HG03439 (cell line): ENCODE measurements around the gene HARS1.
"Not testable (repeated sequence)": the region's sequence is repeated elsewhere in the genome, so short reads cannot be mapped to it uniquely, and the experiment has no call there.

Source experiments
- ATAC-seq: cut with Tn5 transposase; IDR thresholded peaks from one replicate; pipeline ENCODE4 v1.9.1; 2021; ENCODE audit warnings: mild to moderate bottlenecking, moderate library complexity; ENCODE audit not compliant: unreplicated experiment

Gene HARS1

DNA sequence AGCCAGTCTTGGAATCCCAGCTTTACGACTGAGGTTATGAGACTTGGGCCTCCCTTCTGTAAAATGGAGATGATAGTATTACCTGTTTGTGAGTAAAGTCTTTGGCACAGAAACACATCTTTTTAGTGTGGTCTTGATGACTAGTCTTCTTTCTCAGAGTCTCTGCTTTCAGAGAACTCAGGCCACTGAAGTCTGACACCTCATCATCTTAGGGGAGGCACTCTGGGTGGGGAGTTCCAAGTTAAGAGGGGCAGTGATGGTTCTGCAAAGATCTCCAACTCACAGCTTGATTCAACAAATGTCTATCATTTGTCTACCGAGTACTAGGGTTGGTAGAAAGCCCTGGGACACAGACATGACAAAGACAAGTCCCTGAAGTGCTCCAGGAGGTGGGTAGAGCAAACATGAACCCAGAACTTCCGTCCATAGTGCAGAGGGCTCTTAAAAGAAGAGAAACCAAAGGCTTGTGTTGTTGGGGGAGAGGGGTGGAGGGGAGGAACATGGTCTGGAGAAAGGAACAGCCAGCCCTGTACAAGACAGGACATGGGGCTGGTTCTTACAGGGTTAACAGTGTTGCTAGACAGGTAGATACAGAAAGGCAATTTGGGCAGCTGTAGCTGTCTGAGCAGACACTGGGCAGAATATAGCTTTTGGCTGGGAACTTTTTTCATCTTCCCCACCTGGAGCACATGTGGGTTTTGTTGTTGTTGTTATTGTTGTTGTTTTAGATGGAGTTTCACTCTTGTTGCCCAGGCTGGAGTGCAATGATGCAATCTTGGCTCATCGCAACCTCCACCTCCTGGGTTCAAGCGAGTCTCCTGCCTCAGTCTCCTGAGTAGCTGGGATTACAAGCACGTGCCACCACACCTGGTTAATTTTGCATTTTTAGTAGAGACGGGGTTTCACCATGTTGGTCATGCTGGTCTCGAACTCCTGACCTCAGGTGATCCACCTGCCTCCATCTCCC lies 55.6 kb downstream of the HARS1 start:
- no peak for ATAC-seq

GRCh38 chr5:140634103-140634502 lies 57.1 kb downstream of the HARS1 start:
- ATAC-seq = no peak

- no peak for ATAC-seq
These were observed 57.7 kb downstream of the HARS1 start for GRCh38 chr5:140633501-140633900.

DNA sequence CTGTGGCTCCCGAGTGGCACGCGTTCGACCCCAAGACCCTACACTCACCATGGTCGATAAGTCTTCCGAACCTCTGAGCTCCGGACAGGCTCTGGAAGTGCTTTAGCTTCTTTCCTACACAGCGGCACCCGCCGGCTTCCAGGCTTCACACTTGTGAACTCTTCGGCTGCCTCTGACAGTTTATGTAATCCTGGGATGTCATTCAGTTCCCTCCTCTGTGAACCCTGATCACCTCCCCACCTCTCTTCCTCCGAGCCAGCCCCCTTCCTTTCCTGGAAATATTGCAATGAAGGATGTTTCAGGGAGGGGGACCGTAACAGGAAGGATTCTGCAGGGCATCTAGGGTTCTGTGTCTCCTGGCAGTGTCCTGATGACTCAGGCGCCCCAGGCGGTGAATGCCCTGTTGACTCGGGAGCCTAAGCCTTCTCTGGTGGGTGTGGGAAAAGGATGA lies 58.1 kb downstream of the HARS1 start, which contains the start of gene CD14:
TSS of gene CD14 (minus strand) at position 155 of the 451 bp plus-strand sequence. CDS start at position 51, 104 bp downstream.
- no peak for ATAC-seq

DNA sequence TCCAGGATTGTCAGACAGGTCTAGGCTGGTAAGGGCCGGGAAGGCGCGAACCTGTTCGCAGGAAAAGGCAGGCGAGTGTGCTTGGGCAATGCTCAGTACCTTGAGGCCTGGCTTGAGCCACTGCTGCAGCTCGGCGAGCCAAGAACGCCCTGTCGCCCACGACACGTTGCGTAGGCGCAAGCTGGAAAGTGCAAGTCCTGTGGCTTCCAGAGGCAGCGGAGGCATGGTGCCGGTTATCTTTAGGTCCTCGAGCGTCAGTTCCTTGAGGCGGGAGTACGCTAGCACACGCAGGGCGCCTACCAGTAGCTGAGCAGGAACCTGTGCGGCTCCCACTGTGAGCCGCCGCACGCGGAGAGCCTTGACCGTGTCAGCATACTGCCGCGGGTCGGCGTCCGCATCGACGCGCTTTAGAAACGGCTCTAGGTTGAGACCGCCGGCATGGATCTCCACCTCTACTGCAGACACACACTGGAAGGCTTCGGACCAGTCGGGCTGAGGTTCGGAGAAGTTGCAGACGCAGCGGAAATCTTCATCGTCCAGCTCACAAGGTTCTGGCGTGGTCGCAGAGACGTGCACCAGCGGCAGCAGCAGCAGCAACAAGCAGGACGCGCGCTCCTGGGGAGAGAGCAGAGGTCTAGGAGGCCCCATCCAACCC lies 58.7 kb downstream of the HARS1 start:
- no peak for ATAC-seq

- ATAC-seq = no peak
These were observed 59.3 kb downstream of the HARS1 start for GRCh38 chr5:140631831-140632365.

GRCh38 chr5:140631036-140631417 lies 60.1 kb downstream of the HARS1 start:
- ATAC-seq = no peak

GRCh38 chr5:140630292-140631035 lies 60.7 kb downstream of the HARS1 start:
- no peak for ATAC-seq

- no peak for ATAC-seq
These were observed 62.5 kb downstream of the HARS1 start for GRCh38 chr5:140628711-140629110.

GRCh38 chr5:140627972-140628371 lies 63.2 kb downstream of the HARS1 start:
- ATAC-seq = no peak

DNA sequence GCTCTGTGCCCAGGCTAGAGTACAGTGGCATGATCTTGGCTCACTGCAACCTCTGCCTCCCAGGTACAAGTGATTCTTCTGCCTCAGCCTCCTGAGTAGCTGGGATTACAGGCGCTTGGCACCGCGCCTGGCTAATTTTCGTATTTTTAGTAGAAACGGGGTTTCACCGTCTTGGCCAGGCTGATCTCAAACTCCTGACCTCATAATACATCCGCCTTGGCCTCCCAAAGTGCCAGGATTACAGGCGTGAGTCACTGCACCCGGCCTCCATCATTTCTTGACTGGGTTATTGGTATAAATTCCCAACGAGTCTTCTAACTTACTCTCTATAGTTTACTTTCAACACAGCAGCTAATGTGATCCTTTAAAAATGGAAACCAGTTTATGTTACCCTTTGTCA lies 66.3 kb downstream of the HARS1 start:
- ATAC-seq = not testable (repeated sequence)
